Measurements from ENCODE around the gene MASP2.

DNA sequence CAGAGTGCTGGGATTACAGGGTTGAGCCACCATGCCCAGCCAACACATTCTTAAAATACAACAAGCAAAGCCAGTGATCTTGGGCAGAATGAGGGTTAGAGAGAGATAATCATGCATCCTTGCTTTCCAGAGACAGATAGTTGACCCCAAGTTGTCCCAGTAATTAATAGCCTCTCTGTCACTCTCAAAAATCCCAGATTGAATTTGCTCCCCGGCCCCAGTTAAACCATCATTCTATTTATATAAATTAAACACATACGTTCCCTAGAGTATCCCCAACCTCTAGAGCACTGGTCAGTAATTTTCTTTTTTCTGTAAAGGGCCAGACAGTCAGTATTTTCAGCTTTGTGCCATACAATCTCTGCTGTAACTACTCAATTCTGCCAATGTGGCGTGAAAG lies 50.9 kb downstream of the MASP2 start:
- TF ChIP-seq, protein P1, sequence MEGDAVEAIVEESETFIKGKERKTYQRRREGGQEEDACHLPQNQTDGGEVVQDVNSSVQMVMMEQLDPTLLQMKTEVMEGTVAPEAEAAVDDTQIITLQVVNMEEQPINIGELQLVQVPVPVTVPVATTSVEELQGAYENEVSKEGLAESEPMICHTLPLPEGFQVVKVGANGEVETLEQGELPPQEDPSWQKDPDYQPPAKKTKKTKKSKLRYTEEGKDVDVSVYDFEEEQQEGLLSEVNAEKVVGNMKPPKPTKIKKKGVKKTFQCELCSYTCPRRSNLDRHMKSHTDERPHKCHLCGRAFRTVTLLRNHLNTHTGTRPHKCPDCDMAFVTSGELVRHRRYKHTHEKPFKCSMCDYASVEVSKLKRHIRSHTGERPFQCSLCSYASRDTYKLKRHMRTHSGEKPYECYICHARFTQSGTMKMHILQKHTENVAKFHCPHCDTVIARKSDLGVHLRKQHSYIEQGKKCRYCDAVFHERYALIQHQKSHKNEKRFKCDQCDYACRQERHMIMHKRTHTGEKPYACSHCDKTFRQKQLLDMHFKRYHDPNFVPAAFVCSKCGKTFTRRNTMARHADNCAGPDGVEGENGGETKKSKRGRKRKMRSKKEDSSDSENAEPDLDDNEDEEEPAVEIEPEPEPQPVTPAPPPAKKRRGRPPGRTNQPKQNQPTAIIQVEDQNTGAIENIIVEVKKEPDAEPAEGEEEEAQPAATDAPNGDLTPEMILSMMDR (IDR thresholded peaks at IDR 0.05; ENCODE audit: low read depth, low read length, poor library complexity, severe bottlenecking): no peak
- TF ChIP-seq EZH2phosphoT487 (IDR thresholded peaks at IDR 0.05; ENCODE audit: borderline replicate concordance, low read length): no peak
